HG02642 (cell line): ENCODE measurements around the gene MPV17L2.
"Not testable (repeated sequence)": the region's sequence is repeated elsewhere in the genome, so short reads cannot be mapped to it uniquely, and the experiment has no call there.

Experiments used
- ATAC-seq: cut with Tn5 transposase; IDR thresholded peaks from one replicate; pipeline ENCODE4 v1.9.1; 2021; ENCODE audit warnings: mild to moderate bottlenecking; ENCODE audit not compliant: unreplicated experiment, poor library complexity

Gene MPV17L2

GRCh38 chr19:18192673-18193387 lies at the start of gene MPV17L2:
TSS of gene MPV17L2 (plus strand) at chr19:18193218. CDS start at chr19:18193282, 64 bp downstream.
- ATAC-seq: peak; percentile 91

- no peak for ATAC-seq
Observed at GRCh38 chr19:18143902-18144301, 49.1 kb upstream of the MPV17L2 start.

- no peak for ATAC-seq
Observed at GRCh38 chr19:18144361-18144760, 48.7 kb upstream of the MPV17L2 start.

- no peak for ATAC-seq
Observed at GRCh38 chr19:18144906-18145305, 48.1 kb upstream of the MPV17L2 start.

GRCh38 chr19:18145391-18145999 lies 47.5 kb upstream of the MPV17L2 start:
- no peak for ATAC-seq

- ATAC-seq: no peak
Observed at GRCh38 chr19:18147396-18147795, 45.6 kb upstream of the MPV17L2 start.

GRCh38 chr19:18149596-18149975 lies 43.4 kb upstream of the MPV17L2 start:
- ATAC-seq: no peak

- ATAC-seq: no peak
Observed at GRCh38 chr19:18150776-18151624, 42.0 kb upstream of the MPV17L2 start.

- peak; percentile 67 for ATAC-seq
Observed at GRCh38 chr19:18152442-18152816, 40.6 kb upstream of the MPV17L2 start.

GRCh38 chr19:18152817-18153555 lies 40.0 kb upstream of the MPV17L2 start, which contains the start of gene PIK3R2:
TSS of gene PIK3R2 (plus strand) at chr19:18153163. CDS start at chr19:18155880, 2,717 bp downstream.
- ATAC-seq: peak; percentile 74

GRCh38 chr19:18153556-18154134 lies 39.4 kb upstream of the MPV17L2 start:
- ATAC-seq: peak; percentile 1

- no peak for ATAC-seq
Observed at GRCh38 chr19:18155095-18156087, 37.6 kb upstream of the MPV17L2 start.

- no peak for ATAC-seq
Observed at GRCh38 chr19:18156268-18156667, 36.8 kb upstream of the MPV17L2 start.

GRCh38 chr19:18156841-18157464 lies 36.1 kb upstream of the MPV17L2 start:
- no peak for ATAC-seq

GRCh38 chr19:18157465-18158063 lies 35.5 kb upstream of the MPV17L2 start:
- ATAC-seq: no peak

- no peak for ATAC-seq
Observed at GRCh38 chr19:18158467-18158866, 34.6 kb upstream of the MPV17L2 start.

GRCh38 chr19:18159059-18159616 lies 33.9 kb upstream of the MPV17L2 start:
- ATAC-seq: not testable (repeated sequence)

- ATAC-seq: no peak
Observed at GRCh38 chr19:18159810-18160209, 33.2 kb upstream of the MPV17L2 start.
